GM19463 (cell line): Measurements from ENCODE around the gene IGDCC3.

Experiments used
- ATAC-seq: cut with Tn5 transposase; IDR thresholded peaks from one replicate; pipeline ENCODE4 v1.9.1; 2021; ENCODE audit warnings: mild to moderate bottlenecking, moderate library complexity; ENCODE audit not compliant: unreplicated experiment

IGDCC3 gene

GRCh38 chr15:65389226-65389625, 11.4 kb upstream of the IGDCC3 start:
- ATAC-seq: no peak

GRCh38 chr15:65388306-65389080, 10.7 kb upstream of the IGDCC3 start:
- no peak for ATAC-seq

- no peak for ATAC-seq
These were observed 9.1 kb upstream of the IGDCC3 start for GRCh38 chr15:65386886-65387285.

- ATAC-seq: no peak
These were observed 8.6 kb upstream of the IGDCC3 start for GRCh38 chr15:65386376-65386775.

- ATAC-seq: no peak
These were observed 8.1 kb upstream of the IGDCC3 start for GRCh38 chr15:65385870-65386258.

- peak; percentile 50 for ATAC-seq
These were observed 7.4 kb upstream of the IGDCC3 start for GRCh38 chr15:65384895-65385869.

- ATAC-seq: no peak
These were observed 6.7 kb upstream of the IGDCC3 start for GRCh38 chr15:65384505-65384894.

GRCh38 chr15:65383991-65384390, 6.2 kb upstream of the IGDCC3 start:
- no peak for ATAC-seq

GRCh38 chr15:65383456-65383855, 5.7 kb upstream of the IGDCC3 start:
- ATAC-seq: no peak

- ATAC-seq: no peak
These were observed 5.1 kb upstream of the IGDCC3 start for GRCh38 chr15:65382921-65383320.

- no peak for ATAC-seq
These were observed 4.3 kb upstream of the IGDCC3 start for GRCh38 chr15:65382146-65382491.

- no peak for ATAC-seq
These were observed 3.8 kb upstream of the IGDCC3 start for GRCh38 chr15:65381445-65382145.

- ATAC-seq: no peak
These were observed 2.2 kb upstream of the IGDCC3 start for GRCh38 chr15:65379986-65380385.

- ATAC-seq: no peak
These were observed 462 bp downstream of the IGDCC3 start for GRCh38 chr15:65377105-65377975.

- no peak for ATAC-seq
These were observed 1.1 kb downstream of the IGDCC3 start for GRCh38 chr15:65376767-65377104.

- no peak for ATAC-seq
These were observed 1.8 kb downstream of the IGDCC3 start for GRCh38 chr15:65375871-65376607.

GRCh38 chr15:65374821-65375401, 2.9 kb downstream of the IGDCC3 start:
- no peak for ATAC-seq

- ATAC-seq: no peak
These were observed 3.5 kb downstream of the IGDCC3 start for GRCh38 chr15:65374334-65374733.

GRCh38 chr15:65373163-65373651, 4.6 kb downstream of the IGDCC3 start:
- ATAC-seq: no peak

GRCh38 chr15:65372787-65373067, 5.1 kb downstream of the IGDCC3 start:
- ATAC-seq: no peak
